Activated CD8-positive, alpha-beta T cell treated with anti-CD3 and anti-CD28 coated beads, Interleukin-2, amount 10 ng/mL, durations not matched to agents 7 days and 5 days (primary cell): Measurements from ENCODE around the gene ELMO3. TPM values are rescaled to one million over a fixed set of nuclear protein-coding genes. Genes with fewer than 3 reads are reported as not detected.

Source experiments
- ATAC-seq: fragments of 150-1000 bp; cut with Tn5 transposase; one replicate; pipeline ENCODE4 v1.10.0; 2021; ENCODE audit warnings: moderate library complexity
- CTCF ChIA-PET: fragments of 350-600 bp; sonication (Branson Sonifier 250); formaldehyde crosslinking; loops from one replicate; lab custom pipeline; 2021; ENCODE audit warnings: antibody characterized with exemption; lab: Charles Lee
- POLR2A ChIA-PET: fragments of 350-600 bp; sonication (Branson Sonifier 250); formaldehyde crosslinking; loops from one replicate; lab custom pipeline; 2021; ENCODE audit warnings: antibody characterized with exemption; lab: Charles Lee
- DNase-seq: peaks from one replicate; pipeline ENCODE4 v3.0.0-alpha.2; 2020
- H3K27ac Mint-ChIP-seq: one replicate; pipeline ENCODE4 v1.8.0; 2021; ENCODE audit warnings: mild to moderate bottlenecking, mixed read lengths
- H3K27me3 Mint-ChIP-seq: one replicate; pipeline ENCODE4 v1.8.0; 2021; ENCODE audit warnings: low read depth, mixed read lengths
- H3K36me3 Mint-ChIP-seq: one replicate; pipeline ENCODE4 v1.8.0; 2021; ENCODE audit warnings: low read depth, mixed read lengths
- H3K4me1 Mint-ChIP-seq: one replicate; pipeline ENCODE4 v1.8.0; 2021; ENCODE audit warnings: low read depth, mixed read lengths
- H3K4me3 Mint-ChIP-seq: one replicate; pipeline ENCODE4 v1.8.0; 2021; ENCODE audit warnings: mild to moderate bottlenecking, mixed read lengths
- H3K9me3 Mint-ChIP-seq: one replicate; pipeline ENCODE4 v1.8.0; 2022; ENCODE audit warnings: mixed read lengths; ENCODE audit not compliant: insufficient read depth
- total RNA-seq, 2 experiments: library from RNA; stranded (reverse); gene quantifications; one replicate each; pipeline ENCODE4 v1.2.3, GENCODE V29; 2021

The ELMO3 gene
- total RNA-seq, 2 experiments from 2014 or later: 7.2 to 8.0 TPM

GRCh38 chr16:67237396-67238277 is 38.7 kb downstream of the ELMO3 start:
- DNase-seq: no peak
- H3K27ac Mint-ChIP-seq: peak overlapping the region; percentile 3
- ATAC-seq: no peak
- ChIA-PET POLR2A (interaction anchor here (1.2 to 4.1 kb wide), 2 partner anchors 9 to 10 kb away, joined by 3 to 27 read pairs; partner anchors contain the start of gene TMEM208), CTCF (interaction anchor here (2.5 kb wide), 1 partner anchor 11 kb away, joined by 6 read pairs; the partner anchor contains the start of gene TMEM208)
- peaks cover 26% of the 10 kb centered on the region for H3K4me1 Mint-ChIP-seq
- no peaks in the 10 kb centered on the region for H3K9me3 Mint-ChIP-seq
- no peaks in the 10 kb centered on the region for H3K27me3 Mint-ChIP-seq
- peaks cover 51% of the 10 kb centered on the region for H3K36me3 Mint-ChIP-seq
- no peak overlapping the region for H3K4me3 Mint-ChIP-seq

DNA sequence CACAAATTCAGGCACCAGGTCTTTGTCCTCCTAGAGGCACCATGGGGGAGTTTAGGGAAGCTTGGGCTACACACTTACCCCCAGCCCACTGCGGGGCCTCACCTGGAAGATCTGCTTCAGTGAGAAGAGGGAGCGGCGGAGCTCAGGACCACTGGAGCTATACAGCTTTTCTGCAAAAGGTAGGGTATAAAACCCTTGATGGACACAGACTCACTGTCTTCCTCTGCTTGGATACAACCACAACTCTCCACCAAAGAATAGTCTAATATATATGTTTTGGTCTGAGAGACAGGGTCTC is 39.3 kb downstream of the ELMO3 start:
- H3K27me3 Mint-ChIP-seq: no peaks in the 10 kb centered on the region
- peaks cover 29% of the 10 kb centered on the region for H3K4me1 Mint-ChIP-seq
- H3K27ac Mint-ChIP-seq: peak overlapping the region; percentile 62
- H3K36me3 Mint-ChIP-seq: peaks cover 48% of the 10 kb centered on the region
- ChIA-PET POLR2A (interaction anchor here (1.2 to 4.1 kb wide), 2 partner anchors 8 to 11 kb away, joined by 3 to 27 read pairs; partner anchors contain the start of gene TMEM208), CTCF (no interaction called here)
- no peaks in the 10 kb centered on the region for H3K9me3 Mint-ChIP-seq
- DNase-seq: no peak
- no peak overlapping the region for H3K4me3 Mint-ChIP-seq
- ATAC-seq: no peak

DNA sequence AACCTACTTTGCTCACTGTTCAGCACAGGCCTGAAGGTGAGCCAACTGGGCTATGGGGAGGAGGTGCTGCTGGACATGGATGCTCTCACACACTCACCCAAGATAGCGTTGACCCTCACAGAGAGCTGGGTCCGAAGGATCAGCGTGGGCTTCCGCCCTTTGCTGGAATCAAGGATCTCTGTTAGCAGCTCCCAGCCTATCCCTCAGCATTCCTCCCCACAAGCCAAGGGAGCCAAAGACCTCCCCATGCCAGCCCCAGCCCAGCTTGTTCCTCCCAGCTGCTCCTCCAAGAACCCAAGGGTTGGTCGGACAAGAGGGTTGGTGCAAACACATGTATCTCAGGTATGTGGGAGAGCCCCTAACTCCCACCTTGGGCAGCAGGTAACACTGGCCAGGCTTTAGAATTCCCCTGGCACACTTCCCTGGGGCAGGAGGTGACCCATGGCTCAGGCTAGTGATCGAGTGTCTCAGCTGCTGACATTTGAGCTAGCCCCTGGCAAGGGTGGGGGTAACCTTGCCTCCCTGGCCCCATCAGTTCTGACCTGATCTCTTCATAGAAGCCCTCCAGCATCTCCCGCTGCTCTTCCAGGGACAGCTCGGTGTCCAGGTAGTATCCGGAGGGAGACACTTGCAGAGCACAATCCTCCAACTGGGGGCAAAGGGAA is 40.0 kb downstream of the ELMO3 start:
- ChIA-PET CTCF (interaction anchor here (0.5 to 1.5 kb wide), 3 partner anchors 9 to 282 kb away, joined by 3 to 4 read pairs (median 4); partner anchors contain the start of gene FHOD1), POLR2A (interaction anchor here (0.7 to 4.1 kb wide), 3 partner anchors 8 to 29 kb away, joined by 3 to 27 read pairs (median 5); partner anchors contain the start of gene TMEM208)
- DNase-seq (no peak), ATAC-seq (no peak)
- Mint-ChIP-seq H3K4me1 (peaks cover 36% of the 10 kb centered on the region), H3K27me3 (no peaks in the 10 kb centered on the region), H3K9me3 (no peaks in the 10 kb centered on the region), H3K36me3 (peaks cover 47% of the 10 kb centered on the region), H3K27ac (peak overlapping the region; percentile 62), H3K4me3 (no peak overlapping the region)

DNA sequence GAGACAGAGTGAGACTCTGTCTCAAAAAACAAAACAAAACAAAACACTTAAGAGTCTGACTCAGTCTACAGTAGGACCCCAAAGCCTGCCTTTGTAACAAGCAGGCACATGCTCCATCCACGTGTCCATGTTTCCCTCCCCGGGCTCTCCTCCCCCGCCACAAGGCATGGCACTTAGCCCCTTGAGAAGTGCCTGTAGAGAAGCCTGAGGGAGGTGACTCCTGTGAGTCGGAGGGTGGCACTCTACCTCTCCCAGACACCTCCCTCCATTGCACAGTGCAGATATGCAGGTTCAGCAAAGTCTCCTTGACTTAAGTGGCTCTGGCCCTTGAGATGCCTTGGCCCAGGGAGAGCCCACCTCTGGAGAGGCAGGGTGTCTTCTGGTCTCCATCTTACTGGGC is 41.6 kb downstream of the ELMO3 start:
- H3K27me3 Mint-ChIP-seq: no peaks in the 10 kb centered on the region
- peaks cover 51% of the 10 kb centered on the region for H3K4me1 Mint-ChIP-seq
- H3K27ac Mint-ChIP-seq: no peak overlapping the region
- no peak for ATAC-seq
- POLR2A ChIA-PET: interaction anchor here (0.8 to 1.8 kb wide), 3 partner anchors 9 to 240 kb away, joined by 3 to 7 read pairs (median 5); partner anchors contain the start of gene TMEM208
- H3K36me3 Mint-ChIP-seq: peaks cover 49% of the 10 kb centered on the region
- H3K9me3 Mint-ChIP-seq: no peaks in the 10 kb centered on the region
- DNase-seq: no peak
- CTCF ChIA-PET: no interaction called here
- no peak overlapping the region for H3K4me3 Mint-ChIP-seq

DNA sequence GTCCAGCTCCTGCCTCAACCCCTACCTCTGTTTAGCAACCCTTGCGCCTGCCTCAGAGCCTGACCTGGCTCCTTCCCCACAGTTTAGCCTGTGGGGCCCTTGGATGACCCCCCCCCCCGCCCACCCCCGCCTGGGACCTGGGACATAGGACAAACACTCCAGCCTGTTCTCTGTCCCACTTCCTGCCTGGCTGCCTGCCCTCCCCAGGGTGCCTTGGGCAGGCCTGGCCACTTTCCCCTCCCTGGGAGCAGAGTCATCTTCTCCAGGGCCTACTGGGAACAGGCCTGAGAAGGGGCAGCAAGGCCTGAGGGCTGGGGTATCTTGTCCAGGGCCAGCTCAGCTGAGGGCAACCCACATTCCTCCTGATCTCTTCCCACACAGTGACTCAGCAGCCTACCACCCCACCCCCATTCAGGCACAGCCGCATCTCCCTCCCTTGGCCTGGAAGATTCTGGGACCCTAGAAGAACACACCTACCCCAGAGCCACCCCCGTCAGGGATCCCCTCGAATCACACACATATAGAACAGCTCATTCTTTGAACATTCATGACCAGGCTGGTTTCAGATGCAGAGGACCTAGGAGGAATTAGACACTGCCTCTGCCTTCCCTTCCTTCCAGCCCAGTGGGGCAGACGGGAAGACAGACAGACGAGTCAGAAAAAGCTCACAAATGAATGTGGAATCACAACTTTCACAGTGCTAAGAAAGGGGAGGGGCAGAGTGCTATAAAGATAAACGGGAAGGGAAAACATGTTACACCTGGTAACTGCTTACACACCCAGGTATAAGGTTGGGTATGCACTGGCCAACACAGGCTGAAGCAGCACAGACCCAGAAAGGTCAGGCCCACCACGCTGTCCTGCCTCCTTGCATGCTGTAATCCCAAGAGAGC is 42.3 kb downstream of the ELMO3 start:
- Mint-ChIP-seq H3K4me1 (peaks cover 53% of the 10 kb centered on the region), H3K4me3 (no peak overlapping the region), H3K9me3 (no peaks in the 10 kb centered on the region), H3K27ac (peak overlapping the region; percentile 75), H3K27me3 (no peaks in the 10 kb centered on the region), H3K36me3 (peaks cover 42% of the 10 kb centered on the region)
- ChIA-PET POLR2A (interaction anchor here (1.8 kb wide), 2 partner anchors 10 to 14 kb away, joined by 5 to 7 read pairs; partner anchors contain the start of gene TMEM208), CTCF (interaction anchor here (1.5 kb wide), 1 partner anchor 14 kb away, joined by 4 read pairs; the partner anchor contains the start of gene TMEM208)
- DNase-seq (no peak), ATAC-seq (no peak)

GRCh38 chr16:67242138-67242730 is 43.3 kb downstream of the ELMO3 start:
- ATAC-seq (no peak), DNase-seq (no peak)
- POLR2A ChIA-PET: interaction anchor here (1.8 kb wide), 1 partner anchor 15 kb away, joined by 7 read pairs; the partner anchor contains the start of gene TMEM208
- CTCF ChIA-PET: interaction anchor here (0.9 to 7.3 kb wide), 3 partner anchors 15 to 57 kb away, joined by 3 to 64 read pairs (median 4); partner anchors contain the start of gene TMEM208
- Mint-ChIP-seq H3K27ac (peak overlapping the region; percentile 83), H3K9me3 (no peaks in the 10 kb centered on the region), H3K4me1 (peaks cover 51% of the 10 kb centered on the region), H3K4me3 (no peak overlapping the region), H3K36me3 (peaks cover 34% of the 10 kb centered on the region), H3K27me3 (no peaks in the 10 kb centered on the region)

- H3K27me3 Mint-ChIP-seq: no peaks in the 10 kb centered on the region
- H3K9me3 Mint-ChIP-seq: no peaks in the 10 kb centered on the region
- peak overlapping the region; percentile 92 for H3K27ac Mint-ChIP-seq
- POLR2A ChIA-PET: interaction anchor here (1.1 to 5.9 kb wide), 3 partner anchors 9 to 18 kb away, joined by 3 to 70 read pairs (median 5); partner anchors contain the start of gene TMEM208
- ATAC-seq (no peak), DNase-seq (no peak)
- CTCF ChIA-PET: interaction anchor here (0.9 to 7.3 kb wide), 8 partner anchors 7 to 238 kb away, joined by 3 to 64 read pairs (median 4); partner anchors contain the start of genes ATP6V0D1 and TMEM208
- H3K4me3 Mint-ChIP-seq: no peak overlapping the region
- peaks cover 21% of the 10 kb centered on the region for H3K36me3 Mint-ChIP-seq
- peaks cover 54% of the 10 kb centered on the region for H3K4me1 Mint-ChIP-seq
Measured at GRCh38 chr16:67243481-67243880, 44.5 kb downstream of the ELMO3 start.

DNA sequence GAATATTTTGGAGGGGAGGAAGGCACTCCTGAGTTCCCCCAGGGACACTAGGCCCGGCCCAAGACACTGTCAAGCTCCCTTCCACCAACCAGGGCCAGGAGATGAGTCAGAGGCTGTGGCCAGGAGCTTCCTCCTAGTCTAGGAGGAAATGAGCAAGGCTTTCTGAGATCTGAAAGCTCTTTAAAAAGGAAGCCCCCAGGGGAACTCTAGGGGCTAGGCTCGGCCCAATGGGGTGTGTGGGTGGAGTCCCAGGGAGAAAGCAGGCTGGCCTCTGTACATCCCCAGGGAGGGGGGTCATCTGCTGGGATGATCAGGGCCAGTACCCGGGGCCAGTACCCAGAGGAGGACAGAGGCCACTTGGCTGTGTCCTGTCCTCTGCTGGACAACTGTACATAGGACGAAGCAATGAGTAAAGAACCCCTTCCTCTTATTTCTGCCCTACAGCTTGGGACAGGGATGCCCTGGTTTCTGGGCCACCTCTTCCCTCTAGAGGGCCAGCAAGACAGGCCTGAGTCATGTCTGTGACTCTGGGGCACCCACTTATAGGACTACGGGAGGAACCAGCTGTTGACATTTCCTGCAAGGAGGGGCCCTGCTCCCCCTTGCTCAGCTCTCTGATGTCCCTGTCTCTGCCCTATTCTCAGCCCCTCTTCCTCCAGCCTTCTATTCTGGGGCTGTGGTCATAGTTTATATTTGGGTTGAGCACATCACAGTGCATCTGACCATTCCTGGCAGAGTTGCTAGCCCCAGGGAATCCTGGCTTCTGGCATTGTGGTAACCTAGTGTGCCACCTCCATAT is 45.7 kb downstream of the ELMO3 start:
- Mint-ChIP-seq H3K4me3 (peak overlapping the region; percentile 88), H3K27ac (peak overlapping the region; percentile 92), H3K4me1 (peaks cover 61% of the 10 kb centered on the region), H3K36me3 (peaks cover 17% of the 10 kb centered on the region), H3K9me3 (no peaks in the 10 kb centered on the region), H3K27me3 (peaks cover under 1% of the 10 kb centered on the region)
- ATAC-seq: peak; percentile 65
- POLR2A ChIA-PET: interaction anchor here (0.6 to 5.9 kb wide), 7 partner anchors 11 to 416 kb away, joined by 3 to 70 read pairs (median 4); partner anchors contain the start of genes ACD, ATP6V0D1 and TMEM208
- CTCF ChIA-PET: interaction anchor here (0.6 to 7.3 kb wide), 17 partner anchors 8 to 297 kb away, joined by 3 to 64 read pairs (median 4); partner anchors contain the start of genes ATP6V0D1, LRRC36, TMEM208 and TRADD
- peak; percentile 88 for DNase-seq

- POLR2A ChIA-PET: interaction anchor here (1.2 to 5.9 kb wide), 4 partner anchors 12 to 415 kb away, joined by 3 to 70 read pairs (median 4); partner anchors contain the start of genes ACD, ATP6V0D1 and TMEM208
Measured at GRCh38 chr16:67245186-67245585, 46.3 kb downstream of the ELMO3 start.

More at GRCh38 chr16:67245186-67245585, 46.3 kb downstream of the ELMO3 start:
- peaks cover 7% of the 10 kb centered on the region for H3K27me3 Mint-ChIP-seq
- CTCF ChIA-PET: interaction anchor here (0.7 to 7.3 kb wide), 9 partner anchors 9 to 283 kb away, joined by 3 to 64 read pairs (median 5); partner anchors contain the start of gene TMEM208
- DNase-seq (no peak), ATAC-seq (no peak)
- no peaks in the 10 kb centered on the region for H3K9me3 Mint-ChIP-seq
- peak overlapping the region; percentile 92 for H3K27ac Mint-ChIP-seq
- peaks cover 67% of the 10 kb centered on the region for H3K4me1 Mint-ChIP-seq
- peak overlapping the region; percentile 88 for H3K4me3 Mint-ChIP-seq
- H3K36me3 Mint-ChIP-seq: peaks cover 17% of the 10 kb centered on the region
